Measurements from ENCODE around the gene UNC5C.
A peak's percentile ranks its signal among the peaks of the same experiment; 100 is the strongest.

UNC5C gene

DNA sequence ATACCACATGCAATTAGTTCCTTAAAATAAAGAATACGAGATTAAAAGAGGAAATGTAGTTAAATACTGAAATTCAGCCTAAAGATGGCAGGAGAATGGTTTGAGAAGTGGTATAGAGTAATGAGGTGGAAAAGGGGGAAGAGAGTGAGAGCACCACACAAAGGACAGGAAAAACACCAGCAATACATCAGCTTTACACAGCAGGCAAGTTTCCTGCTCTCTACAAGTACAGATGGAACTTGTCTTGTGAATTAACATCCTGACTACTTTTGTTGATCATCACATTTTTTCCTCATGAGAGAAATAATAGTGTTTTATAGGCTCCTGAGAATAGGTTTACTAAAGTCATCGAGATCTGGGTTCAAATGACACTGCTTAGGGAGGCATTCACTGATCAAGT is 2.9 kb upstream of the UNC5C start:
- no peaks in the 10 kb centered on the region for H3K9me3 Mint-ChIP-seq (ENCODE audit: low read depth)
- peaks cover 25% of the 10 kb centered on the region for H3K27me3 Mint-ChIP-seq
- H3K36me3 Mint-ChIP-seq: no peaks in the 10 kb centered on the region
- no peak overlapping the region for H3K4me3 Mint-ChIP-seq
- H3K27ac Mint-ChIP-seq: no peak overlapping the region
- H3K4me1 Mint-ChIP-seq (ENCODE audit: low read depth): peaks cover 17% of the 10 kb centered on the region

DNA sequence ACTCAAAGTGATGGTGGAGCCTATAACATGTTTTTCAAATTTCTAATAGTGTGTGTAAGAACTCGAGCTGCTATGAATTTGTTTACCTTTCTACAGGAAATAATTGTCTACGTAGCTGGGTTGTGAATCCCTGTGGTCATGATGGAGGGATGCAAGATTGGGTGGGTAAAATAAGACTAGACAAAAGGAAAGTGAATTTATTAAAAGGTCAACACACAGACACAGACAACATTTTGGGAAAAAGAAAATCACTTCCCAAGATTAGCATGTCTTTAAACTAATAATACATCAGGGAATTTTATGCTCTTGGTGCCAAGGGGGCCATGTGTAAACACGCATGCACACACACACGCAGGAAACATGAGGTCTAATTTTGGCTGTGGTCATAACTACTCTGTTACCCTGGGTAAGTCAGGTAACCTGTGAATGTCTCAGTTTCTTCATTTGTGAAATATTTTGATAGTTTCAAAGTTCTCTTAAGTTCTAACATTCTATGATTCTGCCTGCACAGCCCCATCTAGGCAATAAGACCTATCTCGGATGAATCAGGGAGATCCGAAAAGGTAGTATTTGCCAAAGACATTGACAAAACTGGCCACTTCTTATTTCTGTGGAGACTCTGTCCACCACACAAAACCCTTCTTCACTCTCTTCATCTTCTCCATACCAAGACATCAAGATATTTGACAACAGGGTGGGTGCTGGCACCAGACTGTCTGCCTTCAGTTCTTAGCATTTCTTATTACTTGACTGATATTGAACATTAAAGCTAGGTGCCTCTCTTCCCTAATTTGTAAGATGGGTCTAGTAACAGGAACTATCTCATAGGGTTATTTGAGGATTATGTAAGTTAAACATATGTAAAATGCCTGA is 1.6 kb upstream of the UNC5C start:
- no peaks in the 10 kb centered on the region for H3K9me3 Mint-ChIP-seq (ENCODE audit: low read depth)
- no peak overlapping the region for H3K27ac Mint-ChIP-seq
- H3K36me3 Mint-ChIP-seq: no peaks in the 10 kb centered on the region
- H3K4me3 Mint-ChIP-seq: peak overlapping the region; percentile 71
- peaks cover 33% of the 10 kb centered on the region for H3K27me3 Mint-ChIP-seq
- peaks cover 17% of the 10 kb centered on the region for H3K4me1 Mint-ChIP-seq (ENCODE audit: low read depth)

DNA sequence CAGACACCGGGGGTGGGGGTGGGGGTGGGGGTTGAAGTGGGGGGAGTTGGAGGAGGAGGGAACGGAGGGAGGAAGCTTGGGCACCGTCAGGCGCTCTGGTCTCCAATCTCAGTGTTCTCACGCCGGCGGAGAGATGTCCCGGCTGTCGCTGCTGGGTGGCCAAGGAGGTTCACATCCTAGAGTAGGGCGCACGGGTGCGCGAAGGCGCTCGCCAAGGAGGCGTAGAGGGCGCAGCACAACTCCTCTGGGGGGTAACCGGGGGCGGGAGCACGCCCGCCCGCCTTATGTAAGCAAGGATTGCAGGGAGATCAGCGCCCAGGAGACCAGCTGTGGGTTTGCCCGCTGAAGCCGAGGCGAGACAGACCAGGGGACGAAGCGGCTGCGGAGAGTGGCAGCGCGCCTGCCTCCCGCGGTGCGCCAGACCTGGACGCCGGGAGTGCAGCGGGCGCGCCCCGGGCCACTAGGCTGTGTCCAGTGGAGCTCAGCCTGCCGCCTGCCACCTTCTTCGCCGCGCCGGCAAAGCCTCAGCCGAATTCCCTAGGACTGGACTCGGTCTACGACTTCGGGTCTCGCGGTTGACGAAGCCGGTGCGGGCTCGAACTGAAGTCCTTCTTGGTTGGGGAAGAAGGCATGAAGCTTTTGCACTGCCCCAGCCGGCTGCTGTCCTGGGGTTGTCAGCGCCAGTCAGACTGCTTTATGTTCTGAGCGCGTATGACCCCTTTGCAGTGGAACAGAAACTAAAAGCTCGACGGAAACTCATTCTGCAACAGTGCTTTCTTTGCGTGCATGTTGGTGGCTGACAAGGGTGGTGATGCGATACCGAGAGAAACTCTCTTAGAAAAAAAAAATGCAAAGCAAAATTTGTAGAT is 707 bp upstream of the UNC5C start:
- no peaks in the 10 kb centered on the region for H3K36me3 Mint-ChIP-seq
- H3K9me3 Mint-ChIP-seq (ENCODE audit: low read depth): no peaks in the 10 kb centered on the region
- H3K27ac Mint-ChIP-seq: no peak overlapping the region
- peak overlapping the region; percentile 71 for H3K4me3 Mint-ChIP-seq
- peaks cover 33% of the 10 kb centered on the region for H3K27me3 Mint-ChIP-seq
- peaks cover 17% of the 10 kb centered on the region for H3K4me1 Mint-ChIP-seq (ENCODE audit: low read depth)

DNA sequence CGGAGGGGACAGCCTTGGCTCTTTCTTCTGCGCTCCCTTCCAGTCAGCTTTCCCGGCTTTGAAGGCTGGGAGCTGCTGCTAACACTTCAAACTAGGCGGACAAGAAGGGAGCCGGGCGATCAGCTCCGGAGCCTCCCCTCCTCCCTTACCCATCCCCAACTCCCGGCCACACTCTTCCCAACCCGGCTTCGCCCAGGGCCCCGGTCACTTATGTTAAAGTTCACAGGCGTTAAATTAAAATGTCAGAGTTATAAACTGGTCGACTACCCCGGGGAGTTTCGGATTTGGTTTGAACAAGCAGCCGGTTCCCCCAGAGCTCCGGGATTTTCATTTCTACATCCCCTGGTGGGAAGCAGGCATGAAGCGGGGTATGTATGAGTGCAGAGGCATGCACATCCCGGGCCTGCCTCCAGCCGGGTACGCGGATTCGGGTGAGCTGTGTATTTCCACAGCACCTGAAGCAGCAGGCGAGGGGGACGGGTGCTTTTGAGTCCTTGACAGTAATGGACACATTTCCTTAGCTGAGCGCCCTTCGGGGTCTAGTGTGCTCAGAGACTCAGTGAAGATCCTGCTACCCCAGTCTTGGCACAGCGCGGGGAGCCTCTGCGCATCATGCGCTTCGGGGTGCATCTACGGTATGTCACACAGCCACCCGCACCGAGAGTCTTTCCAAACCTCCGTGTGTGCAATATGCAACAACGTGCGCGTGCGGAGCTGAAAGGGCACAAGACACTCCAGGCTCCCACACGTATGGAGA is 880 bp downstream of the UNC5C start:
- Mint-ChIP-seq H3K27me3 (peaks cover 39% of the 10 kb centered on the region), H3K36me3 (no peaks in the 10 kb centered on the region), H3K9me3 (ENCODE audit: low read depth) (no peaks in the 10 kb centered on the region), H3K4me1 (ENCODE audit: low read depth) (peaks cover 17% of the 10 kb centered on the region), H3K27ac (no peak overlapping the region), H3K4me3 (peak overlapping the region; percentile 46)

DNA sequence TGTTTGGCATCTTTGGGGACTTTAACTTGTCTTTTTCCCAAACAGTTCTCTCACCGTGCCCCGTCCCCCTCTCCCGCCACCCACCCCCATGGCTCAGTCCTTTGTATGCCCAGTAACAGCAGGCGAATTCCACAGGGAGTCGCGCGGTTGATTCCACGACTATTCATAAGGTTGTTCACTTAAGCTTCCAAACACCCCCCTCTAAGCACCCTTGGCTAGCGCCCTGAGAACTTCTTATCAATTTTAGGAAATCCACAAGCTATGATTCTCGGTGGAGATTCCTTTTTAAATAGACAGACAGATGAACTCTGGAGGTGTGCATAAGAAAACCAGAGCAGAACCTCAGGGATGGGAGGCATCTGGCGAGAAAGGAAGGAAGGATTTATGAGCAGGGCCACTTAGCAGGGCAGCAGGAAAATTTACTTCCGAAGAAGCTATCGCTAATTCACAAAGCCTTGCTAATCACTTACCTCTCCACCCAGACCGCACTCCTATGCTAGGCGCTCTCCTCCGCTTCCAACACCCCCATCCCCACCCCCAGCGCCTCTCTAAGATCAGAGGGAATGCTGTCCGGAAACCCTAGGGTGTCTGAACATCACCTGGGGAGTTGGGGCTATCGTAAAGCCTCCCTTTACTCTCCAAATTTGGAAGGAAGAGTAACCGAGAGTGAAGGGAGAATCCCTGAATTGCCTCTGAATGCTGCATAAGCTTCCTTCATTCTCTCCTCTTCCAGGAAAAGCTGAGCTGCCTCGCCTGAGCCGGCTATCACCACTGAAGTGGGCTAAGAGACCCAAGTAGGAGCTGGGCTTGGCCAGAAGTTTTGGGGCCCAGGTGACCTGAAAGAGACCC is 1.7 kb downstream of the UNC5C start:
- no peak overlapping the region for H3K27ac Mint-ChIP-seq
- no peaks in the 10 kb centered on the region for H3K9me3 Mint-ChIP-seq (ENCODE audit: low read depth)
- H3K4me3 Mint-ChIP-seq: no peak overlapping the region
- peaks cover 39% of the 10 kb centered on the region for H3K27me3 Mint-ChIP-seq
- no peaks in the 10 kb centered on the region for H3K36me3 Mint-ChIP-seq
- peaks cover 17% of the 10 kb centered on the region for H3K4me1 Mint-ChIP-seq (ENCODE audit: low read depth)

DNA sequence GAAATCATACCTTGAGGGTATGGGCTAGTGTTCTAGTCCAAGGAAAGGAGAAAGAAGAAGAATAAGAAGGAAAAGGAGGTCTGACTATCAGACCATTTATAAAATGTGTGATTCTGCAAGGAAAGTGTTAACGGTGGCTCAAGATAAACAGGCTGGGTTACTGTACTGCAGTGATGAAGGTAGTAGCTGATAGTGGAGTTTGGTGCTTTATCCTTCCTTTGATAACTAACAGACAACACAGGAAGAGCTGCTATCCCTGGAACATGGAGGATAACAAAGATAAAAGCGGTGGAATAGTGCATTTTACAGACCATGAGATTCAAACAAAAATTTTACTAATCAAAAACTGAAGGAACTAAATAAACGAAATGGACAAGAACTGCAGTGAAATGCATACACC is 2.6 kb downstream of the UNC5C start:
- H3K27me3 Mint-ChIP-seq: peaks cover 36% of the 10 kb centered on the region

DNA sequence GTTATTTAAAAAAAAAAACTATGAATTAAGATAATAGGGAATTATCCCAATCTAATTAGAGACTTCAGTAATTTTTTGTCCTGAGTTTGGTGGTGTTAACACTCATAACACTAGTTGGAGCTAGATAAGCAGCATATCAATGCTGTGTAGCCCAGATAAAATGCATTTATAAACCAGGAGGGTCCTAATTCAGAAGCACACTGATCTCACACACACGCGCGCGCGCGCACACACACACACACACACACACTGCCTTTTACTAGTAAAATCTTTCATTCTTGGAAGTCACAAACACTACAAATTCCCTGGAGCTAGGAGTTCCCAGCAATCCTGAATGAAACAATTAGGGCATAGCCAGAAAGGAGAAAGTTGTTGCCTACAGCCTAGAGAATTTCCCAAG is 3.2 kb downstream of the UNC5C start:
- H3K27me3 Mint-ChIP-seq: peaks cover 32% of the 10 kb centered on the region

More for the DNA sequence above, 2.6 kb downstream of the UNC5C start:
- H3K27ac Mint-ChIP-seq: no peak overlapping the region
- H3K4me3 Mint-ChIP-seq: no peak overlapping the region
- no peaks in the 10 kb centered on the region for H3K36me3 Mint-ChIP-seq
- H3K4me1 Mint-ChIP-seq (ENCODE audit: low read depth): peaks cover 17% of the 10 kb centered on the region
- no peaks in the 10 kb centered on the region for H3K9me3 Mint-ChIP-seq (ENCODE audit: low read depth)

DNA sequence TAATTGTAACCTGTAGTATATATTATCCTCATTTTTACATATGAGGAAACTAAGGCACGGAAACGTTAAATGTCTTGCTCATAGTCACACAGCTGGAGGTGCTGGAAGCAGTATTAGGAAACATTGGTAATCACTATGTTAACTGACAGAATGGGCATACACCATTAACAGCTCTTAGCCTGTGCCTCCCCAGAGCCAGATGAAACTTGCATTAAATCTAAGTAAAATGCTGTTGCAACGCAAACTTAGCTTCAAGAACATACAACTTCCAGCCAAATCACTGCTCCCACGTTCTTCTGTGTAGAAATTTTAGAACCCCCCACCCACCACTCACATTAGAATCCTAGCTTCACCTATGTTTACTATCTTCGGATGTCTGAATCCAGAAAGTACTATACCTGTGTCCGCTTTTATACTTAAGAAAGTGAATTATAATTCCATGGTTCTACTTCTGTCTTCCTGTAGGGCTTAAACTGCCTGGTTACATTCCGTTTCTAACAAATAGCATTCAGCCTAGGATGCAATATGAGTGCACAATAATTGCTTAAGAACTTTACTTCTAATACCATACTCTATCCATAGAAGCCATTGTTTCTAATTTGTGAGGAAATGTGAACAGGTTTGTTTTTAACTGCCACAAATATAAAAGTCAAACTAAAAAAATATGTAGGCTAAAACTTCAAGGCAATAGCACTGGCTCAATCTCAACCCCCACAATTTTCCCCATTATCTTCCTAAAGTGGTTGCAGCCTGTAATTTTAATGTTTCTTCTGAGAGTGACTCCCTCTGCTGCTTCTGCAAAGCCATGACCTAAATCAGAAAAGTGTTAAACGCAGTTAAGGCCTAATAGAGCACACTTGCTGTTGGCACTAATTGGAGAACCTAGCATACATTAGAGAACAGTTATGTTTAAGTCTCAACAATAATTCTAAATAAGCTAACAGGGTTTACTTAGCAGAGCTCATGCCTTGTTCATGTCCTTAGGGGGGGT is 4.4 kb downstream of the UNC5C start:
- H3K4me3 Mint-ChIP-seq: no peak overlapping the region
- H3K36me3 Mint-ChIP-seq: no peaks in the 10 kb centered on the region
- peaks cover 10% of the 10 kb centered on the region for H3K4me1 Mint-ChIP-seq (ENCODE audit: low read depth)
- no peaks in the 10 kb centered on the region for H3K9me3 Mint-ChIP-seq (ENCODE audit: low read depth)
- H3K27ac Mint-ChIP-seq: no peak overlapping the region
- H3K27me3 Mint-ChIP-seq: peaks cover 24% of the 10 kb centered on the region

More for the DNA sequence above, 3.2 kb downstream of the UNC5C start:
- no peaks in the 10 kb centered on the region for H3K9me3 Mint-ChIP-seq (ENCODE audit: low read depth)
- peaks cover 14% of the 10 kb centered on the region for H3K4me1 Mint-ChIP-seq (ENCODE audit: low read depth)
- no peak overlapping the region for H3K27ac Mint-ChIP-seq
- H3K4me3 Mint-ChIP-seq: no peak overlapping the region
- H3K36me3 Mint-ChIP-seq: no peaks in the 10 kb centered on the region

DNA sequence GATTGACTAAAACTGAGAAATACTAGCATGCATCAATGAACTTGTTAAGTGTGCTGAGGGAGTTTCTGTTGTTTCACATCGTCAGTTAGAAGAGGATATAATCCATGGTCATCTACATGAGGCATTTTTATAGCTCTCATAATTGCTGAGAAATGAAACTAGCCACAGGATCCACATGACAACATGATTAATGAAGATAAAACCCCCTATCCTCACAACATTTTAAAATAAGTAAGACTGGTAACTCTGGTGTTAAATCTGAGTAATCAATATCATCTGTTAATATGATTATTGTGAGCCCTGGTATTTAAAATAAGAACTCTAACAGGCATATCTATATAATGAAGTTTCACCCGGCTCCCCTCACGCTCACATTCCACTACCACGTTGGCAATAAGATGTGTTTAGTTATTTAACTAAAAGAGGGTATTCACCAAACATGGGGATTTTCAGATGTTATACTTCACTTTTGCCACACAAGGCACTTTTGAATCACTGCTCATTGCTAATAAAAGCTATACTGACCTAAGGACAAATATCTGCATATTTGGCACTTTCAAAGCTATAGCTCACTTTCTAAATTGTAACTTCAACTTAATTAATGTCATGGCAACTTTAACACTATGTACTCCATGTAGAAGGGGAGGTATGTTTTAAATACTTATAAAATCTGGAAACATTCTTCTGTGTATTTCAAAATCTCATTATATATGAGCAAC is 6.7 kb downstream of the UNC5C start:
- H3K4me1 Mint-ChIP-seq (ENCODE audit: low read depth): no peaks in the 10 kb centered on the region
- no peaks in the 10 kb centered on the region for H3K36me3 Mint-ChIP-seq
- H3K4me3 Mint-ChIP-seq: no peak overlapping the region
- no peaks in the 10 kb centered on the region for H3K9me3 Mint-ChIP-seq (ENCODE audit: low read depth)
- H3K27me3 Mint-ChIP-seq: peaks cover 17% of the 10 kb centered on the region
- no peak overlapping the region for H3K27ac Mint-ChIP-seq

DNA sequence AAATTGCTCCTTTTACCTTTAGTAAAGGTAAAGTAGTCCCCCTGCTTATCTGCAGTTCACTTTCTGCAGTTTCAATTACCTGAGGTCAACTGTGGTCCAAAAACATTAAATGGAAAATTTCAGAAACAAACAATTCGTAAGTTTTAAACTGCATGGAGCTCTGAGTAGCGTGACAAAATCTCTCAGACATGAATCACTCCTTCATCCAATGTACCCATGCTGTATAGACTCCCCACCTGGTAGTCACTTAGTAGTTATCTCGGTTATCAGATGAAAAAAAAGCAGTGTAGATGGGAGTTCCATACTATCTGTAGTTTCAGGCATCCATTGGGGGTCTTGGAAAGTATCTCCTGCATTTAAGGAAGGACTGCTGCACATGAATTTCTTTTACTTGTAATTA is 7.7 kb downstream of the UNC5C start:
- Mint-ChIP-seq H3K4me3 (no peak overlapping the region), H3K27ac (no peak overlapping the region)

DNA sequence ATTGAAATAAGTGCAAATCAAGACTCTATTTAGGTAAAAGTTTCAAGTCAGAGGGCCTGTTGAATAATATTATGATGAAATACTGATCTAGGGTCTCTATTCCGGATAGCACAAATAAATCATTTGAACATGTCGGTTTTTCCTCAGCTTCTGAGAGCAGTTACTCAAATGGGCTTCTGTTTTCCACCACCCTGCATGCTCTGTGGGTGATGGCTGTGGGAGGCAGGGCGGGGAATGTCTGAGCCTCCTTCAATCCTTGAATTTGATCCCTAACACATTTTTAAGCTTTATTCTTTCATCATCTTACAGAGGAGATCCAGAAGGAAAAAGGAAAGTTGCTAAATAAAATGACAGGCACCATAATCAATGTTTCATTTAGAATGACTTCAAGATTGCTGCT is 8.5 kb downstream of the UNC5C start:
- Mint-ChIP-seq H3K9me3 (ENCODE audit: low read depth) (no peaks in the 10 kb centered on the region), H3K27me3 (peaks cover 6% of the 10 kb centered on the region), H3K27ac (no peak overlapping the region), H3K4me1 (ENCODE audit: low read depth) (no peaks in the 10 kb centered on the region), H3K36me3 (no peaks in the 10 kb centered on the region), H3K4me3 (no peak overlapping the region)

More for the DNA sequence above, 7.7 kb downstream of the UNC5C start:
- Mint-ChIP-seq H3K36me3 (no peaks in the 10 kb centered on the region), H3K9me3 (ENCODE audit: low read depth) (no peaks in the 10 kb centered on the region), H3K4me1 (ENCODE audit: low read depth) (no peaks in the 10 kb centered on the region), H3K27me3 (peaks cover 9% of the 10 kb centered on the region)

DNA sequence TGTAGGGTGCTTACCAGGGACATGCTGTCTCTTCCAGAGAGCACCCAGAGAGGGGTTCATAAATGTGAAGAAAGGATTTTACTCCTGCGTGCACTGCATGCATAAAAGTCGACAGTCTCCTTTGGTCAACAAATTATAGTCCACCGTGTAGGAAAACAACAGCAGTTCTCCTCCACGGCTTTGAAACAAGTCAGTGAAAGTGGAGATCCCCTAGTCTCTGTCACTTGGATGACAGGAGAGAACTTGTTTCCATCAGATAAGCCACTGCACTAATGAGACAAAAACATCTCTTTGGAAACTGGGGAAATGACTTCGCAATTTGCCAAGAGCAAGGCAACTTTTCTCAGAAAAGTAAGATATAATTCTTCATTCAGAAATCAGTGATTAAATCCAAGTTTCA is 9.7 kb downstream of the UNC5C start:
- Mint-ChIP-seq H3K4me1 (ENCODE audit: low read depth) (no peaks in the 10 kb centered on the region), H3K9me3 (ENCODE audit: low read depth) (no peaks in the 10 kb centered on the region), H3K4me3 (no peak overlapping the region), H3K27ac (no peak overlapping the region), H3K36me3 (no peaks in the 10 kb centered on the region), H3K27me3 (peaks cover 5% of the 10 kb centered on the region)

Measured in activated naive CD8-positive, alpha-beta T cell (primary cell).